ENCODE data around the gene PAQR9.

DNA sequence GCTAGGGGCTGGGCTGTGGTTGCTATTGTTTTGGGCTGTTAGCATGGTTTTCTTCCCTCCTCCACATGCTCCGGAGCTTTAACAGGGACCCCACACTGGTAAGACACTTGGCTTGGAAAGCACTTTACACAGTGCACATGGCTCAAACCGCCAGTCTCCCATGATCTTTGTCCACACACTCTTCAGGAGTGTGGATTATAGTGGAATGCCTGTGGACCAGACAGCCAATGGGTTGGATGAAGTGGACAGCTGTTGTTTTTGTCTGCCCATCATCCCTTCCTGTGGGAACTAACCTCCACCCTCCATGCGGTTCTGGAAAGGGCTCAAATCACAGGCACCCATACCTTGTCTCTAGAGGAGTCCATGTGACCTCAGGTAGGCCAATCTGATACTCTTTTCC is 10.0 kb downstream of the PAQR9 start:
- TF ChIP-seq POLR2AphosphoS5 (IDR thresholded peaks at IDR 0.05) (no peak), POLR2A (IDR thresholded peaks at IDR 0.05) (no peak)
- TF ChIP-seq, protein P1, sequence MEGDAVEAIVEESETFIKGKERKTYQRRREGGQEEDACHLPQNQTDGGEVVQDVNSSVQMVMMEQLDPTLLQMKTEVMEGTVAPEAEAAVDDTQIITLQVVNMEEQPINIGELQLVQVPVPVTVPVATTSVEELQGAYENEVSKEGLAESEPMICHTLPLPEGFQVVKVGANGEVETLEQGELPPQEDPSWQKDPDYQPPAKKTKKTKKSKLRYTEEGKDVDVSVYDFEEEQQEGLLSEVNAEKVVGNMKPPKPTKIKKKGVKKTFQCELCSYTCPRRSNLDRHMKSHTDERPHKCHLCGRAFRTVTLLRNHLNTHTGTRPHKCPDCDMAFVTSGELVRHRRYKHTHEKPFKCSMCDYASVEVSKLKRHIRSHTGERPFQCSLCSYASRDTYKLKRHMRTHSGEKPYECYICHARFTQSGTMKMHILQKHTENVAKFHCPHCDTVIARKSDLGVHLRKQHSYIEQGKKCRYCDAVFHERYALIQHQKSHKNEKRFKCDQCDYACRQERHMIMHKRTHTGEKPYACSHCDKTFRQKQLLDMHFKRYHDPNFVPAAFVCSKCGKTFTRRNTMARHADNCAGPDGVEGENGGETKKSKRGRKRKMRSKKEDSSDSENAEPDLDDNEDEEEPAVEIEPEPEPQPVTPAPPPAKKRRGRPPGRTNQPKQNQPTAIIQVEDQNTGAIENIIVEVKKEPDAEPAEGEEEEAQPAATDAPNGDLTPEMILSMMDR (IDR thresholded peaks at IDR 0.05) = no peak

All from stomach (tissue), 4 donors.